ENCODE results near the gene RERE.
"Not testable (repeated sequence)": the region's sequence is repeated elsewhere in the genome, so short reads cannot be mapped to it uniquely, and the experiment has no call there.

The RERE gene

DNA sequence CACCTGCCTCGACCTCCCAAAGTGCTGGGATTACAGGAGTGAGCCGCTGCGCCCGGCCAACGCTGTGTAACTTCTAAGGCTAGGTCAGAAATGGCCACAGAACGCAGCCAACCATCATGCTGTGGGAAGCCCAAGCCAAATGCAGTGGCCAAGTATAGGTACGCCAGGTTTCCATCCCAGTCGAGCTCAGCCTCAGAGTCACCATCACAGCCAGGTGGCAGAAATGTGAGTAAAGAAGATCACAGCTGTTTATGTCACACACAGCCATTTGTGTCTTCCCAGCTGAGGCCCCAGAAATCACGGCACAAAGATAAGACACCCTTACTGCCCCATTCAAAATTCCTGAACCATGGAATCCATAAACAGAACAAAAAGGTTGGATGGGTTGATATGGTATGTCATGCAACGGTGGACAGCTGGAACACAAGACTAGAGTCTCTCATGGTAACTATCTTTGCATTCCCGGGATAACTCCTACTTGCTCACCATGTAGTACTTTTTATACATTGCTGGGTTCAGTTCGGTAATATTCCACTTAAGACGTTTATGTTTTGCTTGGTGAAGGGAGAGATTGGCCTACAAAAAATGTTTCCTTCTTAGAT, 415.2 kb downstream of the RERE start:
- no peak for DNase-seq (ENCODE audit: low spot score)

DNA sequence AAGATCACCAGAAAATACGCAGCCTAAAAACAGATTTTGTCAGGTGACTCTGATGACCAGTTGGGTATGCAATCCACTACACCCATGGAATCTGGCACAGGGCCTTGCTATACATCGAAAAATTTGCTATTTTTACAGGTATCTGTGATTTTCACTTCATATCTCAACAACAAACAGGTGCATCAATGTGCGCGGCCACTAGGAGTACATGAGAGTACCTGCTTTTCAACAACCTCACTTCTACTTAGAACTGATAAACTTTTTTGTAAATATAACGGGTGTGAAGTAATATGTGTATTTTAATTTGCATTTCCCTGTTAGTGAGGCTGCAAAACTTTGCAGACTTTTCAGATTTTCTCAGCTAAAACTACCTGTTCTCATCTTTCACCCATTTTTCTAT, 418.8 kb downstream of the RERE start:
- no peak for DNase-seq (ENCODE audit: low spot score)

DNA sequence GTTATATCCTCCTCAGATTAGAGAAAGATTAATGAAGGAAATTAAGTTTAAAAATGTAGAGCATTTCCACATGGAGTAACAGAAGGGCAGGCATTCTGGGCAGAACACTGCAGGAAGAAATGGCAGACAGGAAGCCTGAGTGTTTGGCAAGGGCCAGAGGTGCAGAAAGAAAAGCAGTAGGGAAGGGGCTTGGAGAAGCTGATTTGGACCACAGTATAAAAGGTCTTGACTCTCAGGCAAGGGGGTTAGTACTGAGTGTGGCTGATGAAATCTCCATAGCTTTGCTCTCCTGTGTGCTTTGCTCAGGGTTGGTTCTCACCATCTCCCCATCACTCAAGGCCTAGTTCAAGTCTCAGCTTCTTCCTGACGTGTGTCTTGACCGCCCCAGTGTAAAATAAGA, 419.4 kb downstream of the RERE start:
- no peak for DNase-seq (ENCODE audit: low spot score)

DNA sequence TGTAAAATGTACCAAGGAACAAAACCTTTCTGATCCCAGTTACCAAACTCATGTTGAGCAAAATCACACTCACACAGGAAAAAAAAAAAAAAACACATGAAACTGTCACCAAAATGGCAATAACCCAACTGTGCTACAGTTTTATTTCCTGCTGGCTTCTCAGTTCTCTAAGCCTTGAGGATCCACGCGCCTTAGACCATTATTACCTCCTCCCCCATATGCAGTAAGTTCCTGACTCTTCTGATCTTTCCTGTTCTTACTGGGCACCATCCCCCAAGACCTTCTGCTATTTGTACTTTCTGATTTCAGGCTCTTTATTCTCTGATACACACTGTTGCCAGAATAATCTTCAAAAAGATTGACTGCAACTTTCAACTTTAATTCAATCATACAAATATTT, 419.9 kb downstream of the RERE start:
- DNase-seq (ENCODE audit: low spot score), result no peak

DNA sequence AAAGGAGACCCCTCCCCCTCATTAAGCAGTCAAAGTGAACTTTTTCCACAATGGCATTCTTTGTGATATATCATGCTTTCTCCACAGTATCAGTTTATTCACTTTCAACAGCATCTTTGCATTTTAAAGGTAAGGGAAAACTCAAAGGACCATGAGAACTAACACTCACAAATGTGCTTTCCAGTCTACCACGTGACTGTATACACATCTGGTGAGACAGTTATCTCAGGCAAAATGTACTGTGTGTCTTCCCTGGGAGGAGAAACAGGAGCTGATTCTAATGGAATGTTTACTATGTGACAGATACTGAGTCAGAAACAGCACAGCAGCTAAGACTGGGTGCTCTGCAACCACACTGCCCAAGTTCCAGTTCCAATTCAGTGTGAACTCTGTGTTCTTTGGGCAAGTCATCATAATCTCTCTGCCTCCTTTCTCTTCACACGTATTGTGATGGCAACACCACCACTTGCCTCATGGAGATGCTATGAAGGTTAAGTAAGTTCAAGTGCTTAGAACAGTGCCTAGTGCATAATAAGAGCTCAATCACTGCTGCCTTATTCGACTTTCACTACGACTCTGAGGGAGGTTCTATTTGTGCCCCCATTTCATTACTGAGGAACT, 420.5 kb downstream of the RERE start:
- peak; percentile 24 for DNase-seq (ENCODE audit: low spot score)

DNA sequence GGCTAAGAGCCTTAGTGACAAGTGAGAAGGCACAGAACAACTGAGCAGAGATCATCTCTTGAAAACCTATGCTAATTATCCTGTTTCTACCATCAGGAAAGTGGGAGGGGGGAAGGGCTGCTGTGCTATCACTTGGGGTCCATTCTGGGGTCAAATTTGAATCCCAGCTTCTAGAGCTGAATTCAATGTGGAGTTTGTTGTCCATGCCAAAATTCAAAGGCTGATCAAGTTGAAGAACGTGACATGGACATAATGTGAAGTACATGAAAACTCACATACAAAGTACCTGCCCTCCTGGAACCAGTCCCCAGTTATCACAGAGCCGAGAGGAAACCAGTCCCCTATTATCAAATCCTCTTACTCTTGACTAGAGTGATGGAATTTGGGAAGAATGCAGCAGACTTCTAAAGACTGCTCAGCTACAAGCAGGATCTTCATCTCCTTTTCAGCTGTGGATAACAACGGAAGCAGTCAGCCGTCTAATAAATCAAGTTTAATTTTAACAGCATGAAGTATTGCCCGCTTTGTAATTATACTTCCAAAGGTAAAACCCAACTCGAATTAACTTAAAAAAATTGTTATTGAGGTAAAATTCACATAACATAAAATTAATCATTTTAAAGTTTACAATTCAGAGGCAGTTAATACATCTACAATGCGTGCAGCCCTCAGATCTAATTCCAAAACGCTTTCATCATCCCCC, 421.2 kb downstream of the RERE start:
- no peak for DNase-seq (ENCODE audit: low spot score)

DNA sequence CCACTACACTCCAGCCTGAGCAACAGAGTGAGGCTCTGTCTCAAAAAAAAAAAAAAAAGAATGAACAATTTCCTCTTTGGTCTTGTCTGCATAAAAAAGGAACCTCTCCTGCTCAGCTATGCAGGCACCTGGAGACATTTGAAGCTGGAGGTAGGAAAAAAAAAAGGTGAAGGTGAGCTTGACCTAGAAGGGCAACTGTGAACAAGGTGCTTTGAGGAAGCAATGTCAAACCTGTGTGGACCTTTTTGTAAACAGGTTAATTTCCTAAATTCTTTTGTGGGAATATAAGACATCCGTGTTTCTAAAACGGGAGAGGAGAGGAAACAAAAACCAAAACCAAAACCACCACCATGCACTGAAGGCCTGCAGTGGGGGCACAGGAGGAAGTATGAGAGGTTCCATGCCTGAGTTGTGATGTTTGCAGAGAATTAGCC, 422.0 kb downstream of the RERE start:
- DNase-seq (ENCODE audit: low spot score), result peak; percentile 26

DNA sequence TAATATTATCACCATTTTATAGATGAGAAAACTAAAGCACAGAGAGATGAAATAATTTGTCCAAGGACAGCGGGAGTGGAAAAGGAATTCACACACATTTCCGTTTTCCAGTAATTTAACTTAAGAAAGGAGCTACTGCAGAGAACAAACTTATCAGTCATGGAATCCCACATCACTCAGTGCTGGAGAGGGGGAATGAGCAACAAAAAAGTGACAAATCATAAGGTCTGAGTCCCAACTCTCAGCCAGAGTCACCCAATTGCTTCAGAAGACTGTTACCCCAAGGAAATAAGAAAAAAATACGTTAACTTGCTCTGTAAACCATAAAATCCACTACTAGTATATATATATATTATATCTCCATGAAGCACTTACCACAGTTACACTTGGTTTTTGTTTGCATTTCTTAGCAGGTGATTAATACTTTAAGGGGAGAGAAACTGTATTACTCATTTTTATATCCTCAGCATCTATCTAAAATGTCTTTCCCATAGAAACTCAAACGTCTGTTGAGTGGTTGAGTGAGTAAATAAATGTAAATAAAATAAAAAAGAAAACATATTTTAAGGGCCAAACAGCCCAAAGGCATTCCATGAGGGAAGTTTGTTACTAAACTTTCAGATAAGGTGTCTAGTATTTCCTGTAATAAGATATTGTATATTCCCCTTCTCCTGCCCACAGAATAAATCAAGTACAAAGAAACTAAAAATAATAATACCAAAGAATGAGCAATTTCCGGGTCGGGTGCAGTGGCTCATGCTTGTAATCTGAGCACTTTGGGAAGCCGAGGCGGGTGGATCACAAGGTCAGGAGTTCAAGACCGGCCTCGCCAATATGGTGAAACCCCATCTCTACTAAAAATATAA, 422.8 kb downstream of the RERE start:
- DNase-seq (ENCODE audit: low spot score), result peak; percentile 31

DNA sequence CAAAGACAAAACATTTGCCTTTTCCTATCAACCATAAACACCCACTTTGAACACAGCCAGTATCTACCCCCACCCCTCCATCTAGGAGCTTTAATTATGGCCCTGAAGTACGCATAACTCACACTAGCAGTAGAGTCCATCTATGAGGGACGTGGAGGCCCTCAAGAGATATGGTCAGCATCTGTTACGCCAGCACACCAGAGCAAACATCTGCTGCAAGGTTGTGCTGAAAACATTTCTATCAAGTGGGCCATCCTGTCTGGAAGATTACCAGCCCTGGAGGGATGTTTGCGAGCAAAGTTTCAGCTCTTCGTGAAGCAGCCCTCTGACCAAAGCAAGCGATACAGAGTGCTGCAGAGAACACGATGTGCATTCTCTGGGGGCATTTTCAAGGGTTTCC, 424.9 kb downstream of the RERE start:
- no peak for DNase-seq (ENCODE audit: low spot score)

DNA sequence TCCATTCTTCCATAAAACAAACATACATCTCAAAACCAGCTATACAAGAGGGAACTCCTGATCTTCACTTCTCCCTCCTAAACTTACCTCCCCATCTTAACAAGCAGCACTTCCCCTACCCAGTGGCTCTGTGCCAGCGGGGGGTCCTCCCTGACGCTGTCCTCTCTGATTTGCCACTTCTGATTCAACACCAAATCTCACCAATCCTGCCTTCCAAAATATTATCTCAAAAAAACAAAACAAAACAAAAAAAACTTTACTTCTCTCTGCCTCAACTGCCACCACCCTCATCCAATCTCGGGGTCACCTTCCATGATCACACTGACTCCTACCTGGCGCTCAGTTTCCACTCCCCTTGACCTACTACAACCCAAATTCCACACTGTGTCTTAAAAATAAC, 426.7 kb downstream of the RERE start:
- no peak for DNase-seq (ENCODE audit: low spot score)

DNA sequence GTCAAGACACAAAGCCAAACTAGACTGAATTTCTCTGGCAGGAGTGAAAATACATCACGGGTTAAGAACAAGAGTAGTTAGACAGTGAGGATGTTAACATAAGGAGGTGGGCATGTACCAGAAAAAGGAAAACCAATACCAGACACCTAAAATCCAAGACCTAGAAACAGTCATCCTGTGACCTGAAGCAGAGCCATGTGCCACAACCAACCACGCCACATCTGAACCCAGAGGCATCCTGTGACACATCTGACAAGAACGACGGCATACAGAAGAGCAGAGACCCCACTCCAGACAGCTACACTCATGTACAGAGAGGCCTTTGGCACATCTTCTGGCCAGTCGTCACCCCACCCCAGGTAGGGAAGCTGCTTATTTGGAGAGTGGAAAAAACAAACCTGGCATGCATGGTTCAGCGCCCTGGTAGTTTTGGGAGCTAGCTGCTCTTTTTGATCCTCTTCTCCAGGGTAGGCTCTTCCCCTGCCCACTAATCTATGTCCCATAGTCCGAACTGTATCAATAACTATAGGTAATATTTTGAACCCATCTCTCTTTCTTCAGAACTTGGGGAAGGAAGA, 427.4 kb downstream of the RERE start:
- no peak for DNase-seq (ENCODE audit: low spot score)

DNA sequence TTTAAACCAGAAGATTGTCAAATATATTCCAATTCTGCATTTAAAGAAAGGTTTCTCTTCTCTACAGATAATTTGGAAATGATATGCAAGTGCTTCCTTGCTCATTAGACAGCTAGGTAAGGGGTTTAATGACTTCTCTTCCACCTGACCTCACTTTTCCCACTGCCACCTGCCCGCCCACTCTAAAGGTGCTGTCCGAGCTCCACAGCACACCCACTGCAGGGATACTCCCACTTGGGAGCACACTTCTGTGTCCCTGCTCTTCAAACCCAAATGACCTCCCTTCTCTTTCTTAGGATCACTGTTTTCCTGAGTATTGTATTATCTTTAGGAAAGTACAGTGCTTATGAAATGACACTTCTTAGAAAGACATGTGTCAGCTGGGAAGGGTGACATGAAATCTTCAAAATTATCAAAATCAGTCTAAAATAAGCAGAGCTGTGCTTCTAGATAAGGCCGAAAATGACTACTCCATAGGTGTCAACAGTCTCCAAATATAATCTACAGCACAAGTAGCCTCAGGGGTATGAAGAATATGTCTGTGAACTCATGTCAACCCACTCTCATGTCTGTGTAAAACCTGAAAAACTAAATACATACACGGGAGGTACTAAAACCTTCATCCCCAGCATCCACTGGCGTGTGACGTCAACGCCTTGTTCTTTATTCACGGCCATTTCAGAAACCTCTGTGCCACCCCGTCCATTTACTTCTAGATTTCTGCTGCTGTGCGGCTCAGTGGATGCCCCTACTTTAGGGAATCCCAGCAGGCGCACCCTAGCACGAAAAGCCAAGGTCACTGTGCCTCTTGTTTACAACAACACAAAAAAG, 428.5 kb downstream of the RERE start:
- DNase-seq (ENCODE audit: low spot score), result no peak

DNA sequence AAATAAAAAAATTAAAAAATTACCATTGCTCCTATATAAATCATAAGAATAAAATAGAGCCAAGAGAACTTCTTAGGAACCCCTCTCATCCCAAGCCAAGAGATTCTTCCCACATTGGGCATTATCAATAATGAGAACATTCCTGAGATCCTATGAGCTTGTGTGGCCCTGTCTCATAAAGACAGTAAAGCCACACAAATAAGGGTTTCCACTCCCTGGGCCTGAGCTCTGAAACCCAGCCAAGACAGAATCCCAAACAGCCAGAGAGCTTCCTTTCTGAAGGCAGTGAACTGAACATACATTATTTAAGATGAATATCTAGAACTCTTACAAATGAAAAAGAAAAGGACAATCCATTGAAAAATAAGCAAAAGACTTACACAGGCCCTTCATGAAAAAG, 431.2 kb downstream of the RERE start:
- no peak for DNase-seq (ENCODE audit: low spot score)

DNA sequence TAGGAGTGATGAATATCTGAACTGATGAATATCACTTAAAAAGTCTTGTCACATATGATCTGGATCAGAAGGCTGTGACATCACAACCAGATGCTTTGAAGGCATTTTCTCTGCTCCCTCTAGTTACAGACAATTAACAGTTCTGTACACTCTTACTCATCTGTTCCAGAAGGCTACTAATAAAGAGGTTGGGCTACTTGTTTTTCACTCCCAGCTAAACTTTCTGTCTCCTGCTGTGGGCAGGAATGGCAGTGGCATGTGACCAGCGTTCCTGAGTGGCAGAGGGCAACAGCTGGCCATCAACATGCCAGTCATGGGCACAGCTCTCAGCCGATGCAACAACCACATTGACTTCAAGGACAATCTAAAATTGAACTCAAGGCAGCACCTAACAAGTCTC, 432.9 kb downstream of the RERE start:
- DNase-seq (ENCODE audit: low spot score), result no peak

DNA sequence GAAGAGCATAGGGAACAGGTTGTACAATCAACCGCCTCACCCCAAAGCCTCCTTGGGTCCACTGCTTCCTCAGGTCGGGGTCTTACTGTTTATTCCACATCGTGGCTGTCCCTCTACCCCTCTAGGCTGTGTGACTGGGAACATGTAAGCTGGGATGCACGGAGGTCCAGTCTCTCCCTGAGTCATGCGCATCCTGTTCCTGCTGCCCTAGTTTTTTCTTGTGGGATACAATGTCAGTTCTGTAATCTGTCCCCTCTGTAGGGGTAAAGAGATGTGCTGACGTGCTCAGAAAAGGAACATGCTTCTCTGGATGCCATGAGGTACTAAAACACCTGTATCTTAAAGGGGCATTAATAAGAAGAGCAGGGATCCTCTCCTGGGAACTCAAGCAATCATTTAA, 433.4 kb downstream of the RERE start:
- no peak for DNase-seq (ENCODE audit: low spot score)

DNA sequence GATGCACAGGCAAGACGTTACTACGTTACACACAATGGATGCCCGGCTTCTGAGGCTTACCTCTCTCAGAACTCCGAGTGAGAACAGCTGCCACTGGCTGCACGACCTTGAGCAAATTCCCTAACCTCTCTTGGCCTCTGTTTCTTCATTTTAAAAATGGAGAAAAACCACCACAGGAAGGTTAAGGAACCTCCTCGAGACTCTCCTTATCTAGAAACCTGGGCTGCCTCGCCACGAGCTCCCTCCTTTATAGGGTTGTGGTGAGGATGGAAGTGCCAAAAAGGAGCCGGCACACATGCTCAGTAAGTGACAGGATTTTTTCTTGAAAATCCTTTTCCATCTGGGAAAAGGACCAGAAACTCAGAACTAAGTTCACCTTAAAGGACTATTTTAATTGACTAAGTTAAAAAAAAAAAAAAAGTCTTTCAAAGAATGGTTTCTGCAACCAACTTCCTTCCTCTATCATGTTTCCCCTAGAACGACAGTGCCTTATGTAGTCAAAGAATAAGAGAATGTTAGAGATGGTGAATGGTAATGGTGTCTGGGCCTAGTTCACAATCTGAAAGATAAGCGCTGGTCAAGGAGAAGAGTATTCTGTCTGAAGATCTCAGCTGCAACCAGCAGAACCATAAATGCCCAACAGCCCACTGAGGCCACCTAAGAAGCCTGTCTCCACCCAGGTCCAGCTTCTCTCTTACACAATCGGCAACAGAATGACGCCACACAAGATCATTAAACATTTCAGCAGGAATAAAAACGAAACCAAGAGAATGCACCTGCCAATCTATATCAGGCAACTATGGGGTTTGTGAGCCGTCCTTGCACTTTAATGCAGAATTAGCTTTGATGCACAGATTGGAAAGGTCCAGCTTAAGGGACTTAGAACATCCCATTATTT, 434.6 kb downstream of the RERE start:
- no peak for DNase-seq (ENCODE audit: low spot score)

DNA sequence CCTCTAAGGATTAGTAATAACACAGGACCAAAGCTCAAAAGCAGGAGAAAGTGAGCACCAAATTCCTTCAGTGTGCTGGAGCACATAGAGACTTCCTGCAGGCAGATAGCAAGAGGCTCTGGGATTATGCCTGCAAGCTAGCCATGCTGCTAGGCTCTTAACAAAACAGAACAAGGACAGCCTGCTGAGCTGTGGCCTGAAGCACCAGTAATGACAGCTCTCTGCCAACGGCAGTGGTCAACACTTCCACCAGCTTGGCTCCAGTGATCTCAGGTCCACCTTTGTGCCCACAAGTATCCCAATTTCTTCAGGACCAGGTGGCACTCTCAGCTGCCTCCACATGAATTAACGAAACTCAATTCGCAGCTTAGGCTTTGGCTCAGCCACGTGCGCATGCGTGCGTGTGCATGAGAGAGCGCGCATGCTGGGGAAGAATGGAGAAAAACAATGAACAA, 435.4 kb downstream of the RERE start:
- DNase-seq (ENCODE audit: low spot score), result no peak

DNA sequence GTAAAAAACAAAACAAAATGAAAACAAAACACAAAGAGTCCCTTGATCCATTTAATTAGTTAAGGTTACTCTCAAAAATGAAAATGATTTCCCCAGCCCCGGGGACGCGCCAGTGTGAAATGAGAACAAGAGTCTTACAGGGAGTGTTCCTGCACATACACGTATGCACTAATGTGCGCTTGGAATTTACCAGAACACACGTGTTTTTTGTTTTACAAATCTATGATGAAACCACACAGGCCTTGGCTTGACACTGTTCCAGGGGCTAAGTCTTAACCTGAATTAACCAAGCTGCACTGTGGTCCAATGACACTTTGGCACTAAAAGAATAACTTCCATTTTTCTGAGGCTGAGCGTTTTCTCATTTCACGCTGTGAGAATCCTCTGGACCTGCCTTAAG, 435.8 kb downstream of the RERE start:
- no peak for DNase-seq (ENCODE audit: low spot score)

DNA sequence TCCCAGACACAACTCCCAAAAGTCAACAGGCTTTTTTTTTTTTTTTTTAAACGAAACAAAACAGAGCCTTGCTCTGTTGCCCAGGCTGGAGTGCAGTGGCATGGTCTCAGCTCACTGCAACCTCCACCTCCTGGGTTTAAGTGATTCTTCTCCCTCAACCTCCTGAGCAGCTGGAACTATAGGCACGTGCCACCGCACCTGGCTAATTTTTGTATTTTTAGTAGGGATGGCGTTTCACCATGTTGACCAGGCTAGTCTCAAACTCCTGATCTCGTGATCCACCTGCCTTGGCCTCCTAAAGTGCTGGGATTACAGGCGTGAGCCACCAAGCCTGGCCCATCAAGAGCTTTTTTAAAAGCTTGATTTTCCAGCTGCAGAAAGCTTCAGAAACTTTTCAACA, 437.1 kb downstream of the RERE start:
- not testable (repeated sequence) for DNase-seq (ENCODE audit: low spot score)

DNA sequence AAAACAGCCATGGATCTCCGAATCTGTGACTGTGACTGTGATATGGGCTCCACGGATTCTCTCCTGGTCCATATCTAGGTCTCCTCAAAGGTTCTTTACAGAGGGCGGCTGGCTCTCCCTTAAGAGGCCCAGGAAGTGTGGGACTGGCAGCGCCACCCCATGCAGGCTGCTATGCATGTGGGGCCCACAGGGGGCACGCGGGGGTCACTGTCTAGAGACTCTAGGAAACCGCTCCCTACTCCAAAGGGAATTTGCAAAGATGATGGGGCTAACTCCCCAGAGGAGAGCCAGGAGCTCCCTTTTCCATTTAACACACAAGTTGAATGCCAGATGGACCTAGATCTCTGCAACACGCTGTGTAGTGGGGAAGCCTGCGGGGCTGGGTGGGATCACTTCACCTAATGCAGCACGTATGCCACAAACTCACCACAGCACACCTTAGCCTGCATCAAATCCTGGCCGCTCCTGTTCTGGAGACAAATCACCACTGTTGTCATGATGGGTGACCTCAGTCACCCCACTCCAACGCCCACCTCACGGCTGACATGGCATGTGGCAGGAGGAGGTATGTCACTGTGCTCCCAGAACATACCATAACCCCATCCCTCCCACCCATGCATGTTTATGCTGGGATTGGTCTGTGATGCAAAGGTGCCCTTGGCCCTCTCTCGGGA, 437.8 kb downstream of the RERE start:
- DNase-seq (ENCODE audit: low spot score), result no peak
